Measurements from ENCODE around the gene MYB. TPM values are rescaled to one million over a fixed set of nuclear protein-coding genes. Genes with fewer than 3 reads are reported as not detected.

MYB gene
- total RNA-seq, 4 donors from 2014 or later, result 2.6 to 6.9 (median 3.1) TPM

DNA sequence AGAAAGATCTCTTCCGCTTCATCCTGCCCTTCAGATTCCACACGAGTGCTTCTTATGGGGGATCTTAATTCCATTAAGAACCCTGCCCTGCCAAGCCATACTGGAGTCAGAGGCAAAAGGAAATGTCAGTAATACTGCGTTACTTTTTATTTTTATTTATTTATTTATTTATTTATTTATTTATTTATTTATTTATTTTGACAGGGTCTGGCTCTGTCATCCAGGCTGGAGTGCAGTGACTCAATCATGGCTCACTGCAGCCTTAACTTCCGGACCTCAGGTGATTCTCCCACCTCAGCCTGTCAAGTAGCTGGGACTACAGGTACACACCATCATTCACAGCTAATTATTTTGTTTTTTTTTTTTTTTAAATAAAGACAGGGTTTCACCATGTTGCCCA lies 79.5 kb downstream of the MYB start:
- DNase-seq, result no peak
- intact Hi-C loops (cut with DNase I), result no loop called here
- TF ChIP-seq, protein P1, sequence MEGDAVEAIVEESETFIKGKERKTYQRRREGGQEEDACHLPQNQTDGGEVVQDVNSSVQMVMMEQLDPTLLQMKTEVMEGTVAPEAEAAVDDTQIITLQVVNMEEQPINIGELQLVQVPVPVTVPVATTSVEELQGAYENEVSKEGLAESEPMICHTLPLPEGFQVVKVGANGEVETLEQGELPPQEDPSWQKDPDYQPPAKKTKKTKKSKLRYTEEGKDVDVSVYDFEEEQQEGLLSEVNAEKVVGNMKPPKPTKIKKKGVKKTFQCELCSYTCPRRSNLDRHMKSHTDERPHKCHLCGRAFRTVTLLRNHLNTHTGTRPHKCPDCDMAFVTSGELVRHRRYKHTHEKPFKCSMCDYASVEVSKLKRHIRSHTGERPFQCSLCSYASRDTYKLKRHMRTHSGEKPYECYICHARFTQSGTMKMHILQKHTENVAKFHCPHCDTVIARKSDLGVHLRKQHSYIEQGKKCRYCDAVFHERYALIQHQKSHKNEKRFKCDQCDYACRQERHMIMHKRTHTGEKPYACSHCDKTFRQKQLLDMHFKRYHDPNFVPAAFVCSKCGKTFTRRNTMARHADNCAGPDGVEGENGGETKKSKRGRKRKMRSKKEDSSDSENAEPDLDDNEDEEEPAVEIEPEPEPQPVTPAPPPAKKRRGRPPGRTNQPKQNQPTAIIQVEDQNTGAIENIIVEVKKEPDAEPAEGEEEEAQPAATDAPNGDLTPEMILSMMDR (IDR thresholded peaks at IDR 0.05), result no peak
- TF ChIP-seq POLR2A (IDR thresholded peaks at IDR 0.05), result no peak
- Histone ChIP-seq H3K4me3 (no peak overlapping the region), H3K27ac (no peak overlapping the region), H3K36me3 (no peaks in the 10 kb centered on the region), H3K27me3 (no peaks in the 10 kb centered on the region), H3K9me3 (no peaks in the 10 kb centered on the region), H3K4me1 (peaks cover 0 to 10% (median 0%) of the 10 kb centered on the region in 3 donors)
- WGBS, 2 donors, result 86 to 92% methylated on average over 4 of the region's 4 CpGs

DNA sequence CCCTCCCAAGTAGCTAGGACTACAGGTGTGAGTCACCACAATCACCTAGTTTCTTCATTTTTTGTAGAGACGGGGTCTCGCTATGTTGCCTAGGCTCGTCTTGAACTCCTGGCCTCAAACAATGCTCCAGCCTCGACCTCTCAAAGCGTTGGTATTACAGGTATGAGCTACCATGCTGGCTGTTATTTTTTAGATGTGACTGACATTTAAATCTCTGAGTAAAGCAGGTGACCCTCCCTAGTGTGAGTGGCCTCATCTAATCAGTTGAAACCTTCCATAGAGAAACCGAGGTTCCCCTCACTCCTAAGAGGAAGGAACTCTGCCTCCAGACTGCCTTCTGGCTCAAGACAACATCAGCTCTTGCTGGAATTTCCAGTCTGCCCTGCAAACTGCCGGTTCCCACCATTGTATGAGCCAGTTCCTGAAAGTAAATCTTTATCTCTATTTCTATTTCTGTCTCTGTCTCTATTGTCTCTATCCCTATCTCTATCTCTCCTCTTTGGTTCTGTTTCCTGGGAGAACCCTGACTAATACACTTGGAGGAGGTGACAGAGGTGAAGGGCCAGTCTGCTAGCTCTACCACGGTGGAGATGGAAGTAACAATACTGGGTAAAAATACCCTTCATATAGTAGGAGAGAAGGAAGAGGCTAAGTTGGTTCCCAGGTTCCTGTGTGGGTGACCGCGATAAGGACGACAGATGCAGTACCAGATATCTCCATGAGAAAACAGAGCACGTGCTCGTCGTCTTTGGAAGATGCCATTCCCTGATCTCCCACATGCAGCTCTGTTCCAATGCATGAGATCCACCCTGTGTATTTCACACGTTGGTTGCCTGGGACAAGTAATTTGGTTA lies 81.0 kb downstream of the MYB start:
- 77 to 81% methylated on average over 15 of the region's 15 CpGs for WGBS, 2 donors
- intact Hi-C loops (cut with DNase I), result no loop called here
- Histone ChIP-seq H3K36me3 (no peaks in the 10 kb centered on the region), H3K27ac (no peak overlapping the region), H3K9me3 (no peaks in the 10 kb centered on the region), H3K4me3 (no peak overlapping the region), H3K27me3 (no peaks in the 10 kb centered on the region), H3K4me1 (peaks cover 0 to 15% (median 0%) of the 10 kb centered on the region in 3 donors)
- TF ChIP-seq, protein P1 (IDR thresholded peaks at IDR 0.05), result no peak
- no peak for TF ChIP-seq POLR2A (IDR thresholded peaks at IDR 0.05)
- no peak for DNase-seq

DNA sequence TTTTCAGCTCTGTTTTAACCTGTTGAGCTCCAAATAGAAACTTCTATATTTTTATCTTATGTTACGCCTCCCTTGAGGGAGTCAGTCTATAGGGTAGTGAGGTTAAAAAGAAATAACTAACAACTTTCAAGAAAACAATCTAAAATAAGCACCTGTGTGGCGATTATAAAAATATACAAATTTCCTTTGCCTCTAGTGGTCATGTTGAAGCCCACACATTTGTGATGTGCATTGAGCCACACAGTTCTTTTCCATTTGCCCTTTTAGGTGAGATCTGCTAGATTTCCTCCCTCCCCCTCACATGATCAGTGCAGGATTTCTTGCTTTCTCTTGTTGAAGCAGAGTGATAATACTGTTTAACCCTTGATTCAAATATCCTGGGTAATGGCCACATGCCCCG lies 84.2 kb downstream of the MYB start:
- 88 to 99% methylated on average over 3 of the region's 3 CpGs for WGBS, 2 donors
- H3K4me3 ChIP-seq, result no peak overlapping the region
- no peak for TF ChIP-seq POLR2A (IDR thresholded peaks at IDR 0.05)
- TF ChIP-seq, protein P1 (IDR thresholded peaks at IDR 0.05), result no peak

DNA sequence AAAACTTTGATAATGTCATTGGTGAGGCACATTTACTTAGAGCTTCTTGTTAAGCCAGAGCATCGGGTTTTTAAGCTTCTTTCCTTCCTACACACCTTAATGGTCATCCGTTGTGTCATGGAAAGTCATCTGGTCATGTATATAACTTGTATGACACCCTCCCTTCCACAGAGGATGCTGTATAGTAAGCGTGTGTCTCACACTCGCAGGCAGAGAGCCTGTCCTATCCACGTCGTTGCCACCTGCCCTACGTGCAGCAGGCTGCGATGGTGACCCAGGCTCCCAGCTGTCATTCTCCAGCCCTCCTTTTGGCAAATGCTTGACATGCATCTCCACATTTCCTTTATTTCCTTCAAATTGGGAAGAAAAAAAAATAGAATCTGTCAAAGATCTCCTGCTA lies 85.6 kb downstream of the MYB start:
- H3K4me1 ChIP-seq, result peaks cover 0 to 44% (median 9%) of the 10 kb centered on the region in 3 donors
- WGBS, 2 donors, result 81 to 89% methylated on average over 6 to 8 of the region's 8 CpGs
- intact Hi-C loops (cut with DNase I), result no loop called here
- H3K9me3 ChIP-seq, result no peaks in the 10 kb centered on the region
- TF ChIP-seq, protein P1 (IDR thresholded peaks at IDR 0.05), result no peak
- TF ChIP-seq POLR2A (IDR thresholded peaks at IDR 0.05), result no peak
- no peaks in the 10 kb centered on the region for H3K27me3 ChIP-seq
- H3K4me3 ChIP-seq, result no peak overlapping the region
- DNase-seq, result no peak
- peak overlapping the region in 1 of 4 donors; percentile 36 for H3K27ac ChIP-seq
- H3K36me3 ChIP-seq, result no peaks in the 10 kb centered on the region

More for the DNA sequence above, 84.2 kb downstream of the MYB start:
- Histone ChIP-seq H3K4me1 (peaks cover 0 to 36% (median 8%) of the 10 kb centered on the region in 3 donors), H3K9me3 (no peaks in the 10 kb centered on the region), H3K36me3 (no peaks in the 10 kb centered on the region), H3K27me3 (no peaks in the 10 kb centered on the region), H3K27ac (no peak overlapping the region)
- DNase-seq, result no peak
- intact Hi-C loops (cut with DNase I), result no loop called here

DNA sequence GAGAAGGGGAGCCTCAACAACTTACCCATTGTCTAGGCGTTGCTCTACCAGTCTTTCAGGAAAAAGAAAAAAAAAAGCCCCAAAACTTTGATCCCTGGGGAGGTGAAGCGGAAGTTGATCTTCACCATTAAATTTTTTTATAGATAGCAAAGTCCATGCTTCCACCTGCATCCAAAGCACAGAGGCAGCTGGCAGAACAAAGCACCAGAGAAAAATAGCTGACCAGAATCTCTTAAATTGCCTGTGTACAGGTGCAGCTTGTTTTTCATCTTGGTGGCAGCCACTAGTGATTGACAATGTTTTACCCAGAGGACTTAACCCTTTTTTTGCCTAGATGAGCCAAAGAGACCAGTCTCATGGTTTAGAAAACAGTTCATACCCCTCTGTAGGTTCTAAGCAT lies 86.0 kb downstream of the MYB start:
- TF ChIP-seq, protein P1 (IDR thresholded peaks at IDR 0.05), result no peak
- TF ChIP-seq POLR2A (IDR thresholded peaks at IDR 0.05), result no peak
- Histone ChIP-seq H3K4me1 (peaks cover 0 to 49% (median 9%) of the 10 kb centered on the region in 3 donors), H3K4me3 (no peak overlapping the region), H3K27me3 (no peaks in the 10 kb centered on the region), H3K27ac (peak overlapping the region in 1 of 4 donors; percentile 36), H3K36me3 (no peaks in the 10 kb centered on the region), H3K9me3 (no peaks in the 10 kb centered on the region)
- no peak for DNase-seq
- intact Hi-C loops (cut with DNase I), result no loop called here
- 65 to 68% methylated on average over 2 of the region's 2 CpGs for WGBS, 2 donors

All from esophagus squamous epithelium (tissue), 5 donors.